ENCODE measurements around the gene KRTAP23-1.
A peak's percentile ranks its signal among the peaks of the same experiment; 100 is the strongest.

Gene KRTAP23-1

GRCh38 chr21:30348506-30348905, at the start of gene KRTAP23-1:
Gene KRTAP23-1, minus strand, starts transcription at chr21:30348606. Its CDS starts 0 bp downstream, at chr21:30348606.
- DNase-seq (ENCODE audit: low spot score) = no peak

- no peak for DNase-seq (ENCODE audit: low spot score)
Observed at GRCh38 chr21:30395731-30396130, 47.3 kb upstream of the KRTAP23-1 start, which contains the start of gene KRTAP13-1. Gene KRTAP13-1, plus strand, starts transcription at chr21:30396031. Its CDS starts 56 bp downstream, at chr21:30396087.

- no peak for DNase-seq (ENCODE audit: low spot score)
Observed at GRCh38 chr21:30391492-30392025, 43.2 kb upstream of the KRTAP23-1 start.

- DNase-seq (ENCODE audit: low spot score) = no peak
Observed at GRCh38 chr21:30382201-30382600, 33.8 kb upstream of the KRTAP23-1 start.

GRCh38 chr21:30372139-30372770, 23.8 kb upstream of the KRTAP23-1 start, which contains the start of gene KRTAP13-2:
Gene KRTAP13-2, minus strand, starts transcription at chr21:30372271. Its CDS starts 58 bp downstream, at chr21:30372213.
- no peak for DNase-seq (ENCODE audit: low spot score)

- DNase-seq (ENCODE audit: low spot score) = no peak
Observed at GRCh38 chr21:30355906-30356305, 7.5 kb upstream of the KRTAP23-1 start.

- no peak for DNase-seq (ENCODE audit: low spot score)
Observed at GRCh38 chr21:30354308-30355005, 6.1 kb upstream of the KRTAP23-1 start.

GRCh38 chr21:30351534-30351933, 3.1 kb upstream of the KRTAP23-1 start:
- DNase-seq (ENCODE audit: low spot score) = no peak

- DNase-seq (ENCODE audit: low spot score) = no peak
Observed at GRCh38 chr21:30349572-30349971, 1.2 kb upstream of the KRTAP23-1 start.

- no peak for DNase-seq (ENCODE audit: low spot score)
Observed at GRCh38 chr21:30345014-30345413, 3.4 kb downstream of the KRTAP23-1 start.

- peak; percentile 23 for DNase-seq (ENCODE audit: low spot score)
Observed at GRCh38 chr21:30340714-30341573, 7.5 kb downstream of the KRTAP23-1 start.

- DNase-seq (ENCODE audit: low spot score) = no peak
Observed at GRCh38 chr21:30338717-30339116, 9.7 kb downstream of the KRTAP23-1 start.

- no peak for DNase-seq (ENCODE audit: low spot score)
Observed at GRCh38 chr21:30337772-30338171, 10.6 kb downstream of the KRTAP23-1 start.

GRCh38 chr21:30337276-30337744, 11.1 kb downstream of the KRTAP23-1 start, which contains the start of gene KRTAP27-1:
Gene KRTAP27-1, minus strand, starts transcription at chr21:30337694. Its CDS starts 26 bp downstream, at chr21:30337668.
- no peak for DNase-seq (ENCODE audit: low spot score)

GRCh38 chr21:30336596-30336995, 11.8 kb downstream of the KRTAP23-1 start:
- DNase-seq (ENCODE audit: low spot score) = no peak

- DNase-seq (ENCODE audit: low spot score) = no peak
Observed at GRCh38 chr21:30333736-30334135, 14.7 kb downstream of the KRTAP23-1 start.

- DNase-seq (ENCODE audit: low spot score) = no peak
Observed at GRCh38 chr21:30332681-30333080, 15.7 kb downstream of the KRTAP23-1 start.

GRCh38 chr21:30329203-30329875, 19.1 kb downstream of the KRTAP23-1 start:
- DNase-seq (ENCODE audit: low spot score) = no peak

GRCh38 chr21:30326390-30326789, 22.0 kb downstream of the KRTAP23-1 start:
- no peak for DNase-seq (ENCODE audit: low spot score)

GRCh38 chr21:30320215-30320614, 28.2 kb downstream of the KRTAP23-1 start, which contains the start of gene KRTAP26-1:
Gene KRTAP26-1, minus strand, starts transcription at chr21:30320315. Its CDS starts 280 bp downstream, at chr21:30320035.
- DNase-seq (ENCODE audit: low spot score) = no peak

GRCh38 chr21:30315701-30316100, 32.7 kb downstream of the KRTAP23-1 start:
- no peak for DNase-seq (ENCODE audit: low spot score)

All from Ammon's horn (tissue), 1 donor.